ENCODE data around the gene TTC33. TPM values are rescaled to one million over a fixed set of nuclear protein-coding genes. Genes with fewer than 3 reads are reported as not detected.
"Not testable (repeated sequence)": the region's sequence is repeated elsewhere in the genome, so short reads cannot be mapped to it uniquely, and the experiment has no call there.

Gene TTC33
- total RNA-seq, 1 donor from 2014 or later: 7.0 TPM

GRCh38 chr5:40594811-40595210 lies 160.9 kb downstream of the TTC33 start:
- Histone ChIP-seq H3K9me3 (no peaks in the 10 kb centered on the region), H3K4me3 (no peak overlapping the region), H3K27me3 (no peaks in the 10 kb centered on the region), H3K4me1 (no peaks in the 10 kb centered on the region), H3K36me3 (no peaks in the 10 kb centered on the region), H3K27ac (no peak overlapping the region)
- TF ChIP-seq, protein P1, sequence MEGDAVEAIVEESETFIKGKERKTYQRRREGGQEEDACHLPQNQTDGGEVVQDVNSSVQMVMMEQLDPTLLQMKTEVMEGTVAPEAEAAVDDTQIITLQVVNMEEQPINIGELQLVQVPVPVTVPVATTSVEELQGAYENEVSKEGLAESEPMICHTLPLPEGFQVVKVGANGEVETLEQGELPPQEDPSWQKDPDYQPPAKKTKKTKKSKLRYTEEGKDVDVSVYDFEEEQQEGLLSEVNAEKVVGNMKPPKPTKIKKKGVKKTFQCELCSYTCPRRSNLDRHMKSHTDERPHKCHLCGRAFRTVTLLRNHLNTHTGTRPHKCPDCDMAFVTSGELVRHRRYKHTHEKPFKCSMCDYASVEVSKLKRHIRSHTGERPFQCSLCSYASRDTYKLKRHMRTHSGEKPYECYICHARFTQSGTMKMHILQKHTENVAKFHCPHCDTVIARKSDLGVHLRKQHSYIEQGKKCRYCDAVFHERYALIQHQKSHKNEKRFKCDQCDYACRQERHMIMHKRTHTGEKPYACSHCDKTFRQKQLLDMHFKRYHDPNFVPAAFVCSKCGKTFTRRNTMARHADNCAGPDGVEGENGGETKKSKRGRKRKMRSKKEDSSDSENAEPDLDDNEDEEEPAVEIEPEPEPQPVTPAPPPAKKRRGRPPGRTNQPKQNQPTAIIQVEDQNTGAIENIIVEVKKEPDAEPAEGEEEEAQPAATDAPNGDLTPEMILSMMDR (IDR thresholded peaks at IDR 0.05): no peak
- DNase-seq (ENCODE audit: low spot score in 2 of 2): no peak
- intact Hi-C loops (cut with DNase I): no loop called here

- H3K4me1 ChIP-seq; intact Hi-C loops (cut with DNase I); H3K27ac ChIP-seq: not testable (repeated sequence)
Measured at GRCh38 chr5:40591727-40592396, 163.9 kb downstream of the TTC33 start.

GRCh38 chr5:40587376-40587775 lies 168.4 kb downstream of the TTC33 start:
- H3K4me3 ChIP-seq: no peak overlapping the region
- TF ChIP-seq, protein P1 (IDR thresholded peaks at IDR 0.05): no peak

More at GRCh38 chr5:40591727-40592396, 163.9 kb downstream of the TTC33 start:
- H3K27me3 ChIP-seq; H3K36me3 ChIP-seq; DNase-seq (ENCODE audit: low spot score in 2 of 2); H3K9me3 ChIP-seq; H3K4me3 ChIP-seq: not testable (repeated sequence)

GRCh38 chr5:40585537-40586267 lies 170.1 kb downstream of the TTC33 start:
- Histone ChIP-seq H3K4me3 (no peak overlapping the region), H3K27ac (no peak overlapping the region), H3K36me3 (no peaks in the 10 kb centered on the region), H3K9me3 (no peaks in the 10 kb centered on the region), H3K4me1 (no peaks in the 10 kb centered on the region), H3K27me3 (no peaks in the 10 kb centered on the region)
- intact Hi-C loops (cut with DNase I): no loop called here
- DNase-seq (ENCODE audit: low spot score in 2 of 2): no peak
- TF ChIP-seq, protein P1 (IDR thresholded peaks at IDR 0.05): no peak

More at GRCh38 chr5:40587376-40587775, 168.4 kb downstream of the TTC33 start:
- Histone ChIP-seq H3K9me3 (no peaks in the 10 kb centered on the region), H3K27me3 (no peaks in the 10 kb centered on the region), H3K4me1 (no peaks in the 10 kb centered on the region), H3K36me3 (no peaks in the 10 kb centered on the region), H3K27ac (no peak overlapping the region)
- intact Hi-C loops (cut with DNase I): no loop called here
- no peak for DNase-seq (ENCODE audit: low spot score in 2 of 2)

GRCh38 chr5:40584054-40584453 lies 171.7 kb downstream of the TTC33 start:
- H3K4me1 ChIP-seq: no peaks in the 10 kb centered on the region
- H3K27me3 ChIP-seq: no peaks in the 10 kb centered on the region
- H3K4me3 ChIP-seq: no peak overlapping the region
- no peaks in the 10 kb centered on the region for H3K9me3 ChIP-seq
- intact Hi-C loops (cut with DNase I): no loop called here
- H3K36me3 ChIP-seq: no peaks in the 10 kb centered on the region
- TF ChIP-seq, protein P1 (IDR thresholded peaks at IDR 0.05): no peak
- no peak overlapping the region for H3K27ac ChIP-seq
- no peak for DNase-seq (ENCODE audit: low spot score in 2 of 2)
